HepG2 (cell line): Measurements from ENCODE around the gene PTH2. TPM values are rescaled to one million over a fixed set of nuclear protein-coding genes. Genes with fewer than 3 reads are reported as not detected.

Experiments used
- ATAC-seq: fragments of 200-7000 bp; cut with Tn5 transposase; 3 replicates; pipeline ENCODE4 v1.9.1; 2020; ENCODE audit warnings: mild to moderate bottlenecking, moderate library complexity
- BruUV-seq: library from RNA; stranded (reverse); fragments of 400-500 nt; replicated peaks from 2 replicates; lab custom pipeline; 2021; lab: Mats Ljungman, UMichigan
- CTCF ChIA-PET: fragments of 300-600 bp; formaldehyde crosslinking; extraction: SDS; loops from one replicate; lab custom pipeline; 2021; ENCODE audit warnings: low total read pairs, inconsistent platforms, low intra/inter-chr PET ratio; lab: Yijun Ruan, JAX
- POLR2A ChIA-PET: fragments of 350-600 bp; sonication (Branson Sonifier 250); formaldehyde crosslinking; loops from one replicate; lab custom pipeline; 2020; ENCODE audit warnings: antibody characterized with exemption, inconsistent platforms; lab: Yijun Ruan, JAX
- DNase-seq: peaks from one replicate; pipeline ENCODE4 v3.0.0-alpha.2; 2015; ENCODE audit warnings: low spot score
- FAIRE-seq: peaks from 3 replicates; lab custom pipeline; 2011; peaks lifted over from hg19 to GRCh38; lab: Jason Lieb, UNC
- H2AFZ ChIP-seq: one replicate; pipeline ENCODE4 v1.6.1; 2011; ENCODE audit warnings: low read length, inconsistent platforms
- H3K27ac ChIP-seq: fragments of 300-600 bp; 3 replicates; pipeline ENCODE4 v1.8.0; 2011; ENCODE audit warnings: mixed run types, mild to moderate bottlenecking, mixed read lengths, low read length, inconsistent platforms; ENCODE audit not compliant: insufficient read depth; ENCODE audit errors: extremely low read length
- H3K27me3 ChIP-seq, 2 experiments: fragments of 200-600 bp in 1 of 2; 2 replicates in 1 of 2; 3 replicates in 1 of 2; pipeline versions ENCODE4 v1.6.0 to v1.8.0; 2011; ENCODE audit warnings: low read length in 2 of 2, mild to moderate bottlenecking in 2 of 2, moderate library complexity in 2 of 2, inconsistent platforms in 1 of 2; ENCODE audit not compliant: insufficient read depth in 2 of 2, control insufficient read depth in 1 of 2
- H3K36me3 ChIP-seq, 2 experiments: fragments of 200-600 bp in 1 of 2; replicated peaks in 1 of 2; 2 replicates in 1 of 2; 3 replicates in 1 of 2; pipeline versions ENCODE4 v1.5.1 to v1.8.0; 2011; ENCODE audit warnings: low read length in 2 of 2, inconsistent platforms in 1 of 2; ENCODE audit not compliant: insufficient read depth in 2 of 2, control insufficient read depth in 1 of 2
- H3K4me1 ChIP-seq: 2 replicates; pipeline ENCODE4 v1.5.1; 2012; ENCODE audit warnings: low read length, inconsistent platforms; ENCODE audit not compliant: insufficient read depth
- H3K4me2 ChIP-seq: 2 replicates; pipeline ENCODE4 v1.6.0; 2011; ENCODE audit warnings: low read depth, low read length, inconsistent platforms
- H3K4me3 ChIP-seq, 3 experiments: fragments of 200-600 bp in 1 of 3; sonication (generic), shearing (Covaris generic) in 1 of 3; replicated peaks in 1 of 3; 2 replicates each; pipeline ENCODE4 v1.5.1; 2011 to 2016; ENCODE audit warnings: low read length in 3 of 3, inconsistent platforms in 2 of 3, low read depth in 2 of 3, mild to moderate bottlenecking in 2 of 3, control low read depth in 1 of 3, mixed read lengths in 1 of 3; ENCODE audit not compliant: insufficient read depth in 1 of 3
- H3K79me2 ChIP-seq: one replicate; pipeline ENCODE4 v1.6.1; 2011; ENCODE audit warnings: low read length, inconsistent platforms; ENCODE audit not compliant: insufficient read depth
- H3K9ac ChIP-seq: 2 replicates; pipeline ENCODE4 v1.6.0; 2011; ENCODE audit warnings: mild to moderate bottlenecking, low read depth, low read length, inconsistent platforms; ENCODE audit not compliant: insufficient read depth
- H3K9me3 ChIP-seq: 2 replicates; pipeline ENCODE4 v1.5.1; 2012; ENCODE audit warnings: mild to moderate bottlenecking, low read length
- H4K20me1 ChIP-seq: 2 replicates; pipeline ENCODE4 v1.6.0; 2011; ENCODE audit warnings: inconsistent platforms, mild to moderate bottlenecking, low read length, moderate library complexity; ENCODE audit not compliant: insufficient read depth
- ETS1 ChIP-seq: sonication (generic); formaldehyde crosslinking; IDR thresholded peaks from 2 replicates; pipeline ENCODE4 v1.4.0; 2020; ENCODE audit warnings: missing genetic modification reagents
- HNRNPLL ChIP-seq: fragments of 200-400 bp; formaldehyde crosslinking; IDR thresholded peaks from 2 replicates; pipeline ENCODE4 v1.6.1; 2017; ENCODE audit warnings: mild to moderate bottlenecking, low read depth, low read length; ENCODE audit not compliant: poor library complexity, severe bottlenecking
- MEIS1 ChIP-seq: sonication (generic); formaldehyde crosslinking; IDR thresholded peaks from 2 replicates; pipeline ENCODE4 v1.9.0; 2021; ENCODE audit warnings: mild to moderate bottlenecking, missing genetic modification reagents, moderate library complexity, borderline replicate concordance
- MTERF4 ChIP-seq: sonication (generic); formaldehyde crosslinking; IDR thresholded peaks from 2 replicates; pipeline ENCODE4 v1.8.0; 2023; ENCODE audit warnings: mild to moderate bottlenecking, missing genetic modification reagents
- NRL ChIP-seq: sonication (generic); formaldehyde crosslinking; IDR thresholded peaks from 2 replicates; pipeline ENCODE4 v1.5.0; 2020; ENCODE audit warnings: missing genetic modification reagents, mild to moderate bottlenecking, moderate library complexity, borderline replicate concordance
- SMAD3 ChIP-seq: sonication (generic); formaldehyde crosslinking; IDR thresholded peaks from 2 replicates; pipeline ENCODE4 v1.4.0; 2020; ENCODE audit warnings: missing genetic modification reagents
- THAP11 ChIP-seq: IDR thresholded peaks from 2 replicates; pipeline ENCODE4 v1.6.1; 2016; ENCODE audit warnings: missing biosample characterization, missing genetic modification reagents
- TRIM24 ChIP-seq: sonication (generic); formaldehyde crosslinking; IDR thresholded peaks from 2 replicates; pipeline ENCODE4 v1.8.0; 2022; ENCODE audit warnings: mild to moderate bottlenecking, missing genetic modification reagents
- ZBTB43 ChIP-seq: sonication (generic); formaldehyde crosslinking; conservative IDR thresholded peaks from 2 replicates; pipeline ENCODE4 v1.4.0; 2020; ENCODE audit warnings: missing genetic modification reagents
- ZNF282 ChIP-seq: fragments of 450-650 bp; IDR thresholded peaks from 2 replicates; pipeline ENCODE4 v1.6.1; 2018; ENCODE audit not compliant: partially characterized antibody
- ZNF629 ChIP-seq: sonication (generic); formaldehyde crosslinking; conservative IDR thresholded peaks from 2 replicates; pipeline ENCODE4 v1.5.0; 2020; ENCODE audit warnings: missing genetic modification reagents
- ZNF713 ChIP-seq: sonication (generic); formaldehyde crosslinking; IDR thresholded peaks from 2 replicates; pipeline ENCODE4 v1.4.0; 2020; ENCODE audit warnings: mild to moderate bottlenecking, missing genetic modification reagents
- ZNF841 ChIP-seq: sonication (generic); formaldehyde crosslinking; IDR thresholded peaks from 2 replicates; pipeline ENCODE4 v1.8.1; 2023; ENCODE audit warnings: missing genetic modification reagents, borderline replicate concordance
- ZNF891 ChIP-seq: sonication (generic); formaldehyde crosslinking; IDR thresholded peaks from 2 replicates; pipeline ENCODE4 v1.5.0; 2020; ENCODE audit warnings: mild to moderate bottlenecking, missing genetic modification reagents
- WGBS: methylation state at CpG from one replicate; pipeline ENCODE4 v1.1.6; 2017; ENCODE audit warnings: low lambda C conversion rate; 5-methylcytosine and 5-hydroxymethylcytosine counted together
- in situ Hi-C: cut with HindIII; loops from 2 replicates; pipeline ENCODE4 v1.10.0; 2017; ENCODE audit warnings: low pct_unique_long_range_greater_than_20kb; ENCODE audit not compliant: extremely low pct_ligation_motif_present
- intact Hi-C: fragments of 100-400 bp; cut with micrococcal nuclease; formaldehyde crosslinking; loops from one replicate; pipeline ENCODE4 v1.10.0; 2022; ENCODE audit not compliant: unreplicated experiment
- polyA plus RNA-seq, 8 experiments: library from polyadenylated mRNA; depleted of rRNA in 3 of 8; stranded (reverse) in 7 of 8; unstranded in 1 of 8; fragments of >200 nt; fragmentation: Illumina TruSeq in 4 of 8; extraction: Trizol in 4 of 8; gene quantifications; 2 replicates each; pipeline versions ENCODE4 v1.2.1 to v1.2.3, GENCODE V29; 2011 to 2016; ENCODE audit warnings: low read depth in 4 of 8, missing spikeins in 1 of 8, mixed read lengths in 1 of 8; ENCODE audit not compliant: insufficient read depth in 1 of 8
- total RNA-seq, 5 experiments: library from RNA; depleted of rRNA; stranded (reverse); fragments of >200 nt; fragmentation: Illumina TruSeq; extraction: Trizol; gene quantifications; 2 replicates each; pipeline ENCODE4 v1.2.3, GENCODE V29; 2016; ENCODE audit warnings: low read depth in 1 of 5
- TF ChIP-seq, protein P1 (sequence below): sonication (generic); formaldehyde crosslinking; conservative IDR thresholded peaks from 2 replicates; pipeline ENCODE4 v1.8.0; 2022; ENCODE audit warnings: mild to moderate bottlenecking, moderate library complexity, missing genetic modification reagents

The PTH2 gene
- total and polyA plus RNA-seq, 2 of the 13 experiments (the other 11 are each of a cell fraction or from before 2014, with no cell fraction given): not detected

DNA sequence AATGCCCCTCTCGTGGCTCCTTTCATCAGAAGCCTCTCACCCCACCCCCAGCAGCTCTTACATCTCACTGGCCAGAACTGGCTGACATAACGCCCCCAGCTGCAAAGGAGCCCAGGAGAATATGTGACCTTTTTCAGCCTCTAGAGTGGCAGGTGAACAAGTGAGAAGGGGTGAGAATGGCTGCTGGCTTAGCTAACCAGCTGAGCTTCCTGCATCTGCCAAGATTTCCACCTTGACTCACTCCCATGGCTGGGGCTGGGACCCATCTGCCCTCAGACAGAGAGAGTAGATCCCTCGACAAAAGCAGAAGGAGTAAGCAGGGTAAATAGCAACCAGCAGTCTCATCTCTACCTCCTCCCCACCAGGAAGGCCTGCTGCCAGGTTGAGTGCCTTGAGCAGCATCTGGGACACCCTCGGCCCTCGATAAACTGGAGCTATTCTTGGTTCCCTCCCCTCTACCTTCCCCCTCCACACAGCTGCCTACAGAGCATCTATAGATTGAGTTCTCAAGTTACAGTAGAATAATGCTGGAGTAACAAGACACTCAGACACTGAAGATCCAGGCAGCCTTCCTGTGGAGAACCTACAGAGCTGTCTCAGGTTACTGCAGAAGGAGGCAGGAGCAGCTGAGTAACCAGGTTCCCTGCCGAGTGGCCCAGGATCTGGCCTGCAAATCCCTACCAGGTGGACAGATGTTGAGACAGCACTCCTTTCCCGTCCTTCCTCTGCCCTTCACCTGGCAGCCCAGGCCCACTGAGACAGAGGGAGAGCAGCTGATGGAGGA, 19.6 kb downstream of the PTH2 start:
- intact Hi-C loops: no loop called here
- no peak for FAIRE-seq

More for the DNA sequence above, 19.6 kb downstream of the PTH2 start:
- no peak overlapping the region for H3K4me2 ChIP-seq
- H3K27me3 ChIP-seq: peaks cover 7 to 17% of the 10 kb centered on the region in 2 experiments; a peak in 4 of 5 replicates
- H3K27ac ChIP-seq: no peak overlapping the region
- H3K36me3 ChIP-seq: no peaks in the 10 kb centered on the region
- H3K4me1 ChIP-seq: 0 out of 2 replicates have a peak, but pooled peaks cover 13% of the 10 kb centered on the region
- no peaks in the 10 kb centered on the region for H4K20me1 ChIP-seq
- BruUV-seq: no TSS peak
- CTCF ChIA-PET: no interaction called here
- no peak overlapping the region for H3K4me3 ChIP-seq
- in situ Hi-C loops: no loop called here
- POLR2A ChIA-PET: no interaction called here
- TF ChIP-seq SMAD3 (CRISPR knock-in tag): no peak
- TF ChIP-seq ETS1 (CRISPR knock-in tag): no peak
- TF ChIP-seq THAP11 (CRISPR knock-in tag): no peak
- no peak for TF ChIP-seq TRIM24
- TF ChIP-seq ZBTB43: no peak
- no peak for TF ChIP-seq ZNF841
- TF ChIP-seq, protein P1, sequence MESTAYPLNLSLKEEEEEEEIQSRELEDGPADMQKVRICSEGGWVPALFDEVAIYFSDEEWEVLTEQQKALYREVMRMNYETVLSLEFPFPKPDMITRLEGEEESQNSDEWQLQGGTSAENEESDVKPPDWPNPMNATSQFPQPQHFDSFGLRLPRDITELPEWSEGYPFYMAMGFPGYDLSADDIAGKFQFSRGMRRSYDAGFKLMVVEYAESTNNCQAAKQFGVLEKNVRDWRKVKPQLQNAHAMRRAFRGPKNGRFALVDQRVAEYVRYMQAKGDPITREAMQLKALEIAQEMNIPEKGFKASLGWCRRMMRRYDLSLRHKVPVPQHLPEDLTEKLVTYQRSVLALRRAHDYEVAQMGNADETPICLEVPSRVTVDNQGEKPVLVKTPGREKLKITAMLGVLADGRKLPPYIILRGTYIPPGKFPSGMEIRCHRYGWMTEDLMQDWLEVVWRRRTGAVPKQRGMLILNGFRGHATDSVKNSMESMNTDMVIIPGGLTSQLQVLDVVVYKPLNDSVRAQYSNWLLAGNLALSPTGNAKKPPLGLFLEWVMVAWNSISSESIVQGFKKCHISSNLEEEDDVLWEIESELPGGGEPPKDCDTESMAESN: no peak
- no peak for TF ChIP-seq MEIS1
- no peak for TF ChIP-seq ZNF713 (CRISPR knock-in tag)
- TF ChIP-seq HNRNPLL: no peak
- TF ChIP-seq NRL (CRISPR knock-in tag): no peak
- TF ChIP-seq ZNF891 (CRISPR knock-in tag): no peak
- TF ChIP-seq ZNF282: no peak
- no peak for TF ChIP-seq MTERF4 (CRISPR knock-in tag)
- TF ChIP-seq ZNF629: no peak
- no peaks in the 10 kb centered on the region for H3K9me3 ChIP-seq
- no peaks in the 10 kb centered on the region for H3K79me2 ChIP-seq
- ATAC-seq (no peak), DNase-seq (no peak)
- 23% methylated on average over 3 of the region's 7 CpGs for WGBS
- H2AFZ ChIP-seq: no peak overlapping the region
- H3K9ac ChIP-seq: no peak overlapping the region
